Suppressor macrophage (primary cell): ENCODE data around the gene RPS6KB2.

ENCODE experiments used
- DNase-seq, 4 experiments: peaks; one replicate each; pipeline ENCODE4 v3.0.0-alpha.2; 2020 to 2022
- total RNA-seq, 17 experiments: gene quantifications; one replicate each; lab custom pipeline; 2026; ENCODE audit warnings: mixed read lengths in 6 of 17, inconsistent platforms in 3 of 17; lab: John Stamatoyannopoulos, UW

RPS6KB2 gene
- 22.1 to 61.3 (median 35.7) reads per million in 17 experiments for total RNA-seq

- DNase-seq: peak; percentile 97 to 98 (median 98)
These were observed at the start of gene RPS6KB2 for GRCh38 chr11:67428052-67429001. Gene RPS6KB2 (plus strand): TSS chr11:67428494. CDS start chr11:67428546, 52 bp downstream.

- no peak for DNase-seq
These were observed 49.8 kb upstream of the RPS6KB2 start for GRCh38 chr11:67378544-67378943.

DNA sequence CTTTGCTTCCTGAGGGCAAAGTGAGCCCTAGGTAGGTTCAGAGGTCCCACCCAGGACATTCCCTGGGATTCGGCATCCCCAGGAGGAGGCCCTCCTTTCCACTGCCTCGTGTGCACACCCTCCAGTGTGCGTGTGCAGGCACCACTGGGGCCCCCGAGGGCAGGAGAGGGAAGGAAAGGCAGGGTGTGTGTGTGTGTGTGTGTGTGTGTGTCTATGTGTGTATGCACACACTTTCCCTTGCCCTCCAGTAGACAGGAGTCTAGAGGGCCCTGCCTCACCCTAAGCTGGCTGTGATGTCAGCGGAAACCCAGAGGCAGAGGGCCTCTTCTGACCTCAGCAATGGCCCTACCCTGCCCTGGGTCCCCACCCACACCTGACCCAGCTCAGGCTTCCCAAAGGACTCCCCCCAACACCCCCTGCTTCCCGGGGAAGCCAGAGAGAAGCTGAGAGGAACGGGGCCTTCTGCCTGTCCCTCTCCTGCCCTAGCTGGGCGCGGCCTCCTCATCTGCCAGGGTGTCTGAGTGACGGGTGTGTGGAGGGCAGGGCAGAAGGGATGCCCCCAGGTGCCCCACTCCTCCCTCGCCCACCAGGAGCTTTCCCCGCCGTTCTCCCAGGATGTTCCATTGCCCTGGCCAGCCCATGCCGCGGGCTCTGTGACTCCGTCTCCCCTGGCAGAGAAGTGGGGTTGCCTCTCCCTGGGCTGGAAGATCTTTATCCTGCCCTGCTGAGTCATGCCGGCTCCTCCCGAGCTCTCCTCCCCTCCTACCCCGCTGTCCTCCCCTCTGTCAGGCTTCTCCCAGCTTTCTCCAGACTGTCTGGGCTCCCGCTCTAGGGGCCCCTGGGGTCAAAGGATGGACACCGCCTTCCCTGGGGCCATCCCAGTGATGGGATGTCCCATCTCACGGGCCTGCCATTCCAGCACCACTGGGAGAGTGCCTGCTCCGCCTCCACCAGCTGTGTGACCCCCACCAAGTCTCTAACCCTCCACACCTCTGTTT is 48.9 kb upstream of the RPS6KB2 start:
- DNase-seq: no peak

- peak; percentile 31 to 85 (median 60) for DNase-seq
These were observed 46.9 kb upstream of the RPS6KB2 start for GRCh38 chr11:67381244-67381972.

DNA sequence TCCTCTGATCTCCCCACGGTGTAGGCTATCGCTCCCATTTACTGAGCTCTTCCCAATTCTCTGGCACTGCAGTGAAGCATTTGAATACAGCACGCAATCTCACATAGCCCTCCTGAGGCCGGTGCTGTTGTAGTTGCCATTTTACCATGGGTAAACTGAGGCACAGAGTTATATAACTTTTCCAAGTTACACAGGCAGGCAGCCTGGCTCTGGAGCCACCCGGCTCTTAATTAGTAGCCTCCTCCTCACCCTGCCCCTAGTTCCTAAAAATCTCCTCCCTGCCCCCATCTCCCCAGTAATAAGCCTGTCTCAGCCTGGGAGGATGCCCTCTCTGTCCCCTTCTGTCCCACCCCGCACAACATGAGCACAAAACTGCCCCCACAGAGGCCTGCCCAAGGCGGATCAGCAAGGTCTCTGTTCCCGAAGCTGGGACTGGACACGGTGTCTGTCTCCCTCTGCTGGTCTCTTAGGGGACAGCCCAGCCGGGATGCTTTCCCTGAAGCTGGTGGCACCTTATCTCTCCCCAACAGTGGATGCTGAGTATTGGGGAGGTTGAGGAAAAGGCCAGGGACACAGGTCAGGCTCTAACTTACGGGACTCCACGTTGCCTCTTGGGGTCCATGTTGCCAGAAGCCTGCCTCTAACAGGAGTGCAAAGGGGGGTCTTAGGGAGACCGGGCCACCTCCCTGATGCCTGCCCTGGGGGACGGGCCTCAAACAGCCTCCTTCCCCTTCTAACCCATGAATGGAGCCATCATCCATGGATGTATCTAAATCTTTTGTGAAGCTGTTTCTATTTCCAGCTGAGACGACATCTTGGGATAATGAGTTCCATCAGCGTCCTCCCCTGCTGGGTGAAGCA is 45.8 kb upstream of the RPS6KB2 start:
- peak; percentile 87 to 92 (median 91) for DNase-seq

DNA sequence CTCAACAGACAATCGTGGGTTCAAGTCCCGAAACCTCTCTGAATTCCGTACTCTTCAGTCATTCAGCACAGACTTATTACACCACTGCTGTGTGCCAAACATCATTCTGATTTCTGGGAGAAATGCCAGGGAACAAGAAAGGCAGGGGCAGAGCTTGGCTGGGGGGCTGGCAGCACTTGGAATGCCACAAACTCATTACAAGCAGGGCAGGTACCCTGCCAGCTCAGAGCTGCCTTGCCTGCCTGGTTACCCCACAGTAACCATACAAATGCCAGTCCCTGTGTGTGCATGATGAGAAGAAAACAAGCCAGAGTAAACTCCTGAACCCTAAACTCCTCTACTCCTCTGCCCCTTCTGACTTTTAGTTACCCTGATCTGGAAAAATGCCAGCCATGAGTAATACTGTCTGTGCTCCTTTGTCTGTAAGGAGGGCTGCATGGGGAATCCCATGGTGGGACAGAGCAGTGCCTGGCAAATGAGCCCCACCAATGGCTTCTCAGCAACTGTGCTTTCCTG is 43.4 kb upstream of the RPS6KB2 start:
- DNase-seq: peak in 2 of 4 experiments; percentile 38 to 48

DNA sequence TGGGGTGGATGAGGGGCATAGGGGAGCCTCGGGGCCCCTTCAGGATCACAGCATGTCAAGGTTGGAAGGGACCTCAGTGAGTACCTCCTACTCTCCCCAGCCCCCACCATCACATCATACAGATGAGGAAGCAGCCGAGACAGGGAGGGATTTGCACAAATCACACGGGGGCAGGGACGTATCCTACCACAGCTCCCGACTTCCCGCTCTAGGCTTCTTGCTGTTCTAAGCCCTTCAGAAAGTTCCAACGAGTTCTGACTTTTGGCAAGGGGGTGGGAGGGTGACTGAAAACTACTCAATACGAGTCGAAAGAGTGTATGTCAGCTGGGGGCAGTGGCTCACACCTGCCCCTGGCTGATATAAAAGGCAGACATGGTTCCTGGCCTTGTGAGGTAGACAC is 41.2 kb upstream of the RPS6KB2 start:
- DNase-seq: peak; percentile 61 to 76 (median 74)

DNA sequence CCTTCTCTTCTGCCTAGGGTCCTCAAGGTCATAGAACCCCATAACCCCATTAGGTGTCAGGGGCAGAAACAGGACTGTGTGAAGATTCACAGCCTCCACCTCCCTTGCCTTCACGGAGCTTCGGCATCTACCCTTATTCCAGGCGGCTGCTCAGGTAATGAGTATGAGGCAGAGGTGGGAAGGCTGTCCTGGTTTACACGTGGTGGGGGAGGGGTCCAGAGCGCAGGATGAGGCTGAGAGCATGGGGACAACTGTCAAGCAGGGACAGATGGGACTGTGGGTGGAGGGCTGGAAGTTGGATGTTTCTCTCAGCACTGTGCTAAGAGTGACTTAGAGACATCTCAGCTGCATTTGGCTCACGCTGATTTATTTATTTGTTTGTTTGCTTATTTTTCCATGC is 40.8 kb upstream of the RPS6KB2 start:
- DNase-seq: no peak

- DNase-seq: peak in 2 of 4 experiments; percentile 49 to 56
These were observed 38.8 kb upstream of the RPS6KB2 start for GRCh38 chr11:67389477-67389876.

DNA sequence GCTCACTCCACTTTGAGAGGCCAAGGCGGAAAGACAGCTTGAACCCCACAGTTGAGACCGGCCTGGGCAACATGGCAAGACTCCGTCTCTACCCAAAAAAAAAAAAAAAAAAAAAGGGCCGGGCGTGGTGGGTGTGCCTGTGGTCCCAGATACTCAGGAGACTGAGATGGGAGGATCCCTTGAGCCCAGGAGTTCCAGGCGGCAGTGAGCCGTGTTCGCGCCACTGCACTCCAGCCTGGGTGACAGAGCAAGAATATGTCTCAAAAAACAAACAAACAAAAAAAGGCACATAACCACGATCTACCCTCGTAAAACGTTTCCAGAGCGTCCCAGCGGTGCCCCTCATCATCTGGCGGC is 37.4 kb upstream of the RPS6KB2 start:
- DNase-seq: no peak

GRCh38 chr11:67391304-67392182 is 36.8 kb upstream of the RPS6KB2 start, which contains the start of gene RAD9A:
Gene RAD9A (plus strand): TSS chr11:67391986. CDS start chr11:67392045, 59 bp downstream.
- DNase-seq: peak; percentile 97 to 99 (median 97)

DNA sequence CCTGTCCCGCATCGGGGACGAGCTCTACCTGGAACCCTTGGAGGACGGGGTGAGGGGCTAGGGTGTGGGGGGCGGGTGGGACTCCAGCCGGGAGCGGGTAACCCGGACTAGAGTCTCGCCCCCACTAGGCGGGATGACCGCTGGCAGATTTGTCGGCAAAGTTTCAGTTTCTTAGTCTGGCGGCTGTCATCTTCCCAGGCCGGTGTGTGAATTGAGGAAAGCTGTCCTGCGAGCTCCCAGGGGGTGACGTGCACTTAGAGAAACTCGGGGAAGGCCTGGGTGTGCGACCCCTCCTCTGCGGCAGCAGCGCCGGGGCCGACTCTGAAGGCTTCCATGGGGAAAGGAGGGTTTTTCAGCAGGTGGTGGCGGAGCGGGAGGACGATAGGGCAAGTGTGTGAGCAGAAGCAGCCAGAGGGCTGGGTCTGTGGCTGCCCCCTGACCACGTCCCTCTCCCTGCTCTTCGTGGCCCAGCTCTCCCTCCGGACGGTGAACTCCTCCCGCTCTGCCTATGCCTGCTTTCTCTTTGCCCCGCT is 36.0 kb upstream of the RPS6KB2 start:
- DNase-seq: peak in 1 of 4 experiments; percentile 38

- DNase-seq: no peak
These were observed 34.9 kb upstream of the RPS6KB2 start for GRCh38 chr11:67393437-67393836.

DNA sequence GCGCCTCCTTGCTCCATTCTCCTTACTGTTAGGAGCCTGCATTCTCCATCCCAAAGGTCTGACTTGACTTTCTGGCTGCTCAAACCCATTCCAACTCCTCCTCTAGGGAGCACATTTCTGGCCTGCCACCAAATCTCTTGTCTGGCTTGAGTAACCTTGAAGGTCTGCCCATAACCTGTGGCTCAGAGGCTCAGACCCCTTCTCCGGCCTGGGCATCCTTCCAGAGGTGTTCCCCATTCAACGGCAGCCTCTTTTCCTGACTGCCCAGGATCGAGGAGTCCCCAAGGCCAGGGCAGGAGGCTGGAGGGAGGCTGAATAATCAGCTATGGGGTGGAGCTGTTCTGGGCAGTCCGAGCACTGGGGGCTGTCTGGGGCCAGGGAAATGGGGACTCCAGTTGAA is 34.3 kb upstream of the RPS6KB2 start:
- DNase-seq: no peak

GRCh38 chr11:67395555-67396258 is 32.6 kb upstream of the RPS6KB2 start:
- no peak for DNase-seq

- no peak for DNase-seq
These were observed 32.1 kb upstream of the RPS6KB2 start for GRCh38 chr11:67396259-67396581.

DNA sequence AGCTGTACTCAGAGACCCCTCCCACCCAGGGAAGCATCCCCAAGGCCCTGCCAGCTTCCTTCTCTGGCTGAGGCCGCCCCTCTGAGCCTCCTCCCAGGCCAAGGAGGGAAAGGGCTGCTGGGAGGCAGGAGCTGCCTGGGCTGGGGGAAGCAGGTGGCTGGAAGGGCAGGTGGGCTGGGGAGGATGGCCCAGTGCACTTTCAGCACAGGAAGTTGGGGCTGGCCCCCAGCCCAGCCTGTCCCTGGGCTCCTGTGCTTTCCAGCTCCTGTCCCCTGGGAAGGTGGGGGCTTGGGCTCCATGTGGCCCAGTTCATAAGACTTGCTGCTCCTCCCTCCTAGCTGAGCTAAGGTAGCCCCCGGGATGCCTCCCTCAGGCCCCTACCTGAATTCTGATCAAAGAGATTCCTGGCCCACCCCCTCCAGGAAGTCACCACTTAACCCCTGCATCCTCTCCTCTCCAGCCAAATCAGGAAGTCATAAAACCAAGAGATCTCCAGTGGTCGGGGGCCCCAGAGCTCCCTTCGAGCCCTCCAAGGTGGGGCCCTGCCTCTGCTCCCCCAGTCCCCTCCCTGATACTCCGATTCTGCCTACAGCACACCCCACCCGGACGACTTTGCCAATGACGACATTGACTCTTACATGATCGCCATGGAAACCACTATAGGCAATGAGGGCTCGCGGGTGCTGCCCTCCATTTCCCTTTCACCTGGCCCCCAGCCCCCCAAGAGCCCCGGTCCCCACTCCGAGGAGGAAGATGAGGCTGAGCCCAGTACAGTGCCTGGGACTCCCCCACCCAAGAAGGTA is 31.5 kb upstream of the RPS6KB2 start:
- no peak for DNase-seq

DNA sequence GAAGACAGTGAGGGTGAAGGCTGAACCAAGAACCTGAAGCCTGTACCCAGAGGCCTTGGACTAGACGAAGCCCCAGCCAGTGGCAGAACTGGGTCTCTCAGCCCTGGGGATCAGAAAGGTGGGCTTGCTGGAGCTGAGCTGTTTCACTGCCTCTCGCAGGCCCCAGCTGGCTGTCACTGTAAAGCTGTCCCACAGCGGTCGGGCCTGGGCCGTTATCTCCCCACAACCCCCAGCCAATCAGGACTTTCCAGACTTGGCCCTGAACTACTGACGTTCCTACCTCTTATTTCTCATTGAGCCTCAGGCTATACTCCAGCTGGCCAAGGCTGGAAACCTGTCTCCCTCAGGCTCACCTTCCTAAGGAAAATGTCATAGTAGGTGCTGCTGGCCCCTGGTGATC is 30.8 kb upstream of the RPS6KB2 start:
- no peak for DNase-seq
